ENCODE data around the gene PHKG2.

DNA sequence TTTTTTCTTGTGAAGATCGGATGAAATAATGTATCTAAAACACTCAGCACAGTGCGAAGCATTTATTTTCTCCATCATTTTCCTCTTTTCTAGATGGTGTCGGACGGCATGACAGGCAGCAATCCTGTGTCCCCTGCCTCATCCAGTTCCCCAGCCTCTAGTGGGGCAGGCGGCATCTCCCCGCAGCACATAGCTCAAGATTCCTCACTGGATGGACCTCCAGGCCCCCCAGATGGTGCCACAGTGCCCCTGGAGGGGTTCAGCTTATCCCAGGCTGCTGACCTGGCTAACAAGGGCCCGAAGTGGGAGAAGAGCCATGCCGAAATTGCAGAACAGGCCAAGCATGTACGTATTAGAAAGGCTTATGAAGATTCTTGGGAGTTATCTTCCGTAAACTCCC lies 44.3 kb upstream of the PHKG2 start:
- no peak for TF ChIP-seq JUNB (IDR thresholded peaks at IDR 0.05)
- TF ChIP-seq, protein P1, sequence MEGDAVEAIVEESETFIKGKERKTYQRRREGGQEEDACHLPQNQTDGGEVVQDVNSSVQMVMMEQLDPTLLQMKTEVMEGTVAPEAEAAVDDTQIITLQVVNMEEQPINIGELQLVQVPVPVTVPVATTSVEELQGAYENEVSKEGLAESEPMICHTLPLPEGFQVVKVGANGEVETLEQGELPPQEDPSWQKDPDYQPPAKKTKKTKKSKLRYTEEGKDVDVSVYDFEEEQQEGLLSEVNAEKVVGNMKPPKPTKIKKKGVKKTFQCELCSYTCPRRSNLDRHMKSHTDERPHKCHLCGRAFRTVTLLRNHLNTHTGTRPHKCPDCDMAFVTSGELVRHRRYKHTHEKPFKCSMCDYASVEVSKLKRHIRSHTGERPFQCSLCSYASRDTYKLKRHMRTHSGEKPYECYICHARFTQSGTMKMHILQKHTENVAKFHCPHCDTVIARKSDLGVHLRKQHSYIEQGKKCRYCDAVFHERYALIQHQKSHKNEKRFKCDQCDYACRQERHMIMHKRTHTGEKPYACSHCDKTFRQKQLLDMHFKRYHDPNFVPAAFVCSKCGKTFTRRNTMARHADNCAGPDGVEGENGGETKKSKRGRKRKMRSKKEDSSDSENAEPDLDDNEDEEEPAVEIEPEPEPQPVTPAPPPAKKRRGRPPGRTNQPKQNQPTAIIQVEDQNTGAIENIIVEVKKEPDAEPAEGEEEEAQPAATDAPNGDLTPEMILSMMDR (IDR thresholded peaks at IDR 0.05), result no peak
- no peak for TF ChIP-seq MAZ (IDR thresholded peaks at IDR 0.05; ENCODE audit: borderline replicate concordance, low read depth, low read length)
- TF ChIP-seq, protein P2, sequence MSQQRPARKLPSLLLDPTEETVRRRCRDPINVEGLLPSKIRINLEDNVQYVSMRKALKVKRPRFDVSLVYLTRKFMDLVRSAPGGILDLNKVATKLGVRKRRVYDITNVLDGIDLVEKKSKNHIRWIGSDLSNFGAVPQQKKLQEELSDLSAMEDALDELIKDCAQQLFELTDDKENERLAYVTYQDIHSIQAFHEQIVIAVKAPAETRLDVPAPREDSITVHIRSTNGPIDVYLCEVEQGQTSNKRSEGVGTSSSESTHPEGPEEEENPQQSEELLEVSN (IDR thresholded peaks at IDR 0.05; ENCODE audit: borderline replicate concordance, low read depth), result no peak
- TF ChIP-seq EP300 (IDR thresholded peaks at IDR 0.05), result no peak
- no peak for TF ChIP-seq TP53 (CRISPR knock-in tag; IDR thresholded peaks at IDR 0.05)
- TF ChIP-seq SMC3 (IDR thresholded peaks at IDR 0.05), result no peak
- TF ChIP-seq, protein P3, sequence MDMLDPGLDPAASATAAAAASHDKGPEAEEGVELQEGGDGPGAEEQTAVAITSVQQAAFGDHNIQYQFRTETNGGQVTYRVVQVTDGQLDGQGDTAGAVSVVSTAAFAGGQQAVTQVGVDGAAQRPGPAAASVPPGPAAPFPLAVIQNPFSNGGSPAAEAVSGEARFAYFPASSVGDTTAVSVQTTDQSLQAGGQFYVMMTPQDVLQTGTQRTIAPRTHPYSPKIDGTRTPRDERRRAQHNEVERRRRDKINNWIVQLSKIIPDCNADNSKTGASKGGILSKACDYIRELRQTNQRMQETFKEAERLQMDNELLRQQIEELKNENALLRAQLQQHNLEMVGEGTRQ (IDR thresholded peaks at IDR 0.05), result no peak
- no peak for TF ChIP-seq RFX5 (IDR thresholded peaks at IDR 0.05)
- no peak for TF ChIP-seq EHF (CRISPR knock-in tag; IDR thresholded peaks at IDR 0.05)

Measured in A549 (cell line).